ENCODE data around the gene DOK5. TPM values are rescaled to one million over a fixed set of nuclear protein-coding genes. Genes with fewer than 3 reads are reported as not detected.

Gene DOK5
- total RNA-seq, 2 donors from 2014 or later = 0.39 TPM; not detected in 1

GRCh38 chr20:54650052-54650719 lies 174.8 kb downstream of the DOK5 start:
- H3K4me3 Mint-ChIP-seq = no peak overlapping the region

GRCh38 chr20:54651252-54651651 lies 175.9 kb downstream of the DOK5 start:
- Mint-ChIP-seq H3K9me3 (no peaks in the 10 kb centered on the region), H3K4me1 (ENCODE audit: low read depth in 2 of 2) (no peaks in the 10 kb centered on the region), H3K4me3 (no peak overlapping the region), H3K27me3 (peaks cover 10 to 11% of the 10 kb centered on the region in 2 donors), H3K27ac (no peak overlapping the region), H3K36me3 (no peaks in the 10 kb centered on the region)
- no peak for DNase-seq (ENCODE audit: low spot score)
- ATAC-seq = no peak

More at GRCh38 chr20:54650052-54650719, 174.8 kb downstream of the DOK5 start:
- Mint-ChIP-seq H3K36me3 (no peaks in the 10 kb centered on the region), H3K27ac (no peak overlapping the region), H3K4me1 (ENCODE audit: low read depth in 2 of 2) (no peaks in the 10 kb centered on the region), H3K9me3 (no peaks in the 10 kb centered on the region), H3K27me3 (peaks cover 10 to 13% of the 10 kb centered on the region in 2 donors)
- DNase-seq (ENCODE audit: low spot score) (no peak), ATAC-seq (no peak)

GRCh38 chr20:54654450-54654849 lies 179.1 kb downstream of the DOK5 start:
- ATAC-seq (no peak), DNase-seq (ENCODE audit: low spot score) (no peak)
- H3K36me3 Mint-ChIP-seq = no peaks in the 10 kb centered on the region
- H3K9me3 Mint-ChIP-seq = no peaks in the 10 kb centered on the region
- peaks cover 9 to 10% of the 10 kb centered on the region in 2 donors for H3K27me3 Mint-ChIP-seq
- no peak overlapping the region for H3K27ac Mint-ChIP-seq
- no peak overlapping the region for H3K4me3 Mint-ChIP-seq
- H3K4me1 Mint-ChIP-seq (ENCODE audit: low read depth in 2 of 2) = no peaks in the 10 kb centered on the region

- Mint-ChIP-seq H3K27me3 (peaks cover 0 to 8% of the 10 kb centered on the region in 2 donors), H3K4me3 (no peak overlapping the region), H3K9me3 (no peaks in the 10 kb centered on the region), H3K36me3 (no peaks in the 10 kb centered on the region), H3K27ac (no peak overlapping the region), H3K4me1 (ENCODE audit: low read depth in 2 of 2) (no peaks in the 10 kb centered on the region)
- ATAC-seq (no peak), DNase-seq (ENCODE audit: low spot score) (no peak)
These were observed 182.0 kb downstream of the DOK5 start for GRCh38 chr20:54657268-54657826.

GRCh38 chr20:54658525-54658924 lies 183.1 kb downstream of the DOK5 start:
- Mint-ChIP-seq H3K4me3 (no peak overlapping the region), H3K9me3 (no peaks in the 10 kb centered on the region), H3K27me3 (peaks cover 6 to 8% of the 10 kb centered on the region in 2 donors), H3K4me1 (ENCODE audit: low read depth in 2 of 2) (no peaks in the 10 kb centered on the region), H3K27ac (no peak overlapping the region), H3K36me3 (no peaks in the 10 kb centered on the region)
- ATAC-seq (no peak), DNase-seq (ENCODE audit: low spot score) (no peak)

GRCh38 chr20:54661265-54661664 lies 185.9 kb downstream of the DOK5 start:
- H3K4me3 Mint-ChIP-seq = no peak overlapping the region
- no peaks in the 10 kb centered on the region for H3K36me3 Mint-ChIP-seq
- DNase-seq (ENCODE audit: low spot score) (no peak), ATAC-seq (no peak)
- H3K4me1 Mint-ChIP-seq (ENCODE audit: low read depth in 2 of 2) = no peaks in the 10 kb centered on the region
- no peak overlapping the region for H3K27ac Mint-ChIP-seq
- peaks cover 10 to 11% of the 10 kb centered on the region in 2 donors for H3K27me3 Mint-ChIP-seq
- H3K9me3 Mint-ChIP-seq = no peaks in the 10 kb centered on the region

GRCh38 chr20:54661880-54662465 lies 186.6 kb downstream of the DOK5 start:
- Mint-ChIP-seq H3K27me3 (peaks cover 10% of the 10 kb centered on the region in 2 donors), H3K36me3 (no peaks in the 10 kb centered on the region), H3K4me1 (ENCODE audit: low read depth in 2 of 2) (no peaks in the 10 kb centered on the region), H3K9me3 (no peaks in the 10 kb centered on the region), H3K27ac (no peak overlapping the region), H3K4me3 (no peak overlapping the region)
- ATAC-seq (no peak), DNase-seq (ENCODE audit: low spot score) (no peak)

GRCh38 chr20:54665812-54666211 lies 190.4 kb downstream of the DOK5 start:
- no peak overlapping the region for H3K27ac Mint-ChIP-seq
- no peak for ATAC-seq
- H3K36me3 Mint-ChIP-seq = no peaks in the 10 kb centered on the region
- DNase-seq (ENCODE audit: low spot score) = no peak
- H3K4me3 Mint-ChIP-seq = no peak overlapping the region
- H3K27me3 Mint-ChIP-seq = peaks cover 10 to 17% of the 10 kb centered on the region in 2 donors
- H3K9me3 Mint-ChIP-seq = no peaks in the 10 kb centered on the region
- H3K4me1 Mint-ChIP-seq (ENCODE audit: low read depth in 2 of 2) = peaks cover 0 to 4% of the 10 kb centered on the region in 2 donors

GRCh38 chr20:54668271-54669039 lies 193.1 kb downstream of the DOK5 start:
- Mint-ChIP-seq H3K36me3 (no peaks in the 10 kb centered on the region), H3K9me3 (no peaks in the 10 kb centered on the region), H3K4me3 (no peak overlapping the region), H3K27me3 (peaks cover 4 to 11% of the 10 kb centered on the region in 2 donors), H3K4me1 (ENCODE audit: low read depth in 2 of 2) (peaks cover 0 to 4% of the 10 kb centered on the region in 2 donors), H3K27ac (no peak overlapping the region)
- ATAC-seq = peak; percentile 52 to 58
- no peak for DNase-seq (ENCODE audit: low spot score)

- H3K9me3 Mint-ChIP-seq = no peaks in the 10 kb centered on the region
- peaks cover 3 to 13% of the 10 kb centered on the region in 2 donors for H3K27me3 Mint-ChIP-seq
- H3K36me3 Mint-ChIP-seq = no peaks in the 10 kb centered on the region
- no peak overlapping the region for H3K4me3 Mint-ChIP-seq
- DNase-seq (ENCODE audit: low spot score) = no peak
- no peak for ATAC-seq
- H3K4me1 Mint-ChIP-seq (ENCODE audit: low read depth in 2 of 2) = peaks cover 0 to 4% of the 10 kb centered on the region in 2 donors
- no peak overlapping the region for H3K27ac Mint-ChIP-seq
These were observed 193.6 kb downstream of the DOK5 start for GRCh38 chr20:54669040-54669363.

GRCh38 chr20:54678253-54678652 lies 202.9 kb downstream of the DOK5 start:
- Mint-ChIP-seq H3K4me1 (ENCODE audit: low read depth in 2 of 2) (no peaks in the 10 kb centered on the region), H3K36me3 (no peaks in the 10 kb centered on the region), H3K27me3 (peaks cover 9 to 14% of the 10 kb centered on the region in 2 donors), H3K4me3 (no peak overlapping the region), H3K9me3 (no peaks in the 10 kb centered on the region), H3K27ac (no peak overlapping the region)
- no peak for ATAC-seq
- no peak for DNase-seq (ENCODE audit: low spot score)

- H3K36me3 Mint-ChIP-seq = no peaks in the 10 kb centered on the region
- H3K4me1 Mint-ChIP-seq (ENCODE audit: low read depth in 2 of 2) = no peaks in the 10 kb centered on the region
- DNase-seq (ENCODE audit: low spot score) (no peak), ATAC-seq (no peak)
- H3K9me3 Mint-ChIP-seq = no peaks in the 10 kb centered on the region
- no peak overlapping the region for H3K4me3 Mint-ChIP-seq
- no peak overlapping the region for H3K27ac Mint-ChIP-seq
- H3K27me3 Mint-ChIP-seq = peaks cover 0 to 20% of the 10 kb centered on the region in 2 donors
These were observed 205.0 kb downstream of the DOK5 start for GRCh38 chr20:54680439-54680838.

GRCh38 chr20:54680872-54681619 lies 205.7 kb downstream of the DOK5 start:
- ATAC-seq (no peak), DNase-seq (ENCODE audit: low spot score) (no peak)
- Mint-ChIP-seq H3K4me1 (ENCODE audit: low read depth in 2 of 2) (no peaks in the 10 kb centered on the region), H3K4me3 (no peak overlapping the region), H3K27ac (no peak overlapping the region), H3K9me3 (no peaks in the 10 kb centered on the region), H3K27me3 (peaks cover 0 to 20% of the 10 kb centered on the region in 2 donors), H3K36me3 (no peaks in the 10 kb centered on the region)

All from natural killer cell treated with Interleukin-12 subunit alpha and Interleukin-12 subunit beta and Interleukin-15 and Interleukin-18, amount 100 ng/mL, for 72 hours (primary cell).